H1 (cell line): ENCODE results near the gene PCDHGA1. TPM values are rescaled to one million over a fixed set of nuclear protein-coding genes. Genes with fewer than 3 reads are reported as not detected.

Experiments used
- CTCF ChIA-PET: fragments of 300-600 bp; sonication (Branson Sonifier 250); formaldehyde crosslinking; loops from one replicate; lab custom pipeline; 2021; ENCODE audit not compliant: partially characterized antibody; lab: Charles Lee
- POLR2A ChIA-PET: fragments of 300-600 bp; sonication (Branson Sonifier 250); formaldehyde crosslinking; loops from one replicate; lab custom pipeline; 2021; ENCODE audit warnings: inconsistent platforms; ENCODE audit not compliant: partially characterized antibody; lab: Charles Lee
- DNase-seq, 2 experiments: peaks; one replicate each; pipeline versions ENCODE4 v3.0.0 to v3.0.0-alpha.2; 2010 to 2022; ENCODE audit warnings: low spot score in 2 of 2, low read depth in 1 of 2, mixed read lengths in 1 of 2
- FAIRE-seq: peaks from 2 replicates; lab custom pipeline; 2011; peaks lifted over from hg19 to GRCh38; lab: Jason Lieb, UNC
- H2AFZ ChIP-seq: 2 replicates; pipeline ENCODE4 v1.8.1; 2012; ENCODE audit warnings: low read length, inconsistent platforms
- H2AK5ac ChIP-seq: 2 replicates; pipeline ENCODE4 v1.6.1; 2013; ENCODE audit warnings: low read depth, low read length
- H2BK120ac ChIP-seq: replicated peaks from 2 replicates; pipeline ENCODE3; 2013; ENCODE audit warnings: low read depth, low read length, inconsistent platforms
- H2BK12ac ChIP-seq: 2 replicates; pipeline ENCODE4 v1.6.1; 2013; ENCODE audit warnings: low read depth, low read length
- H2BK15ac ChIP-seq: 2 replicates; pipeline ENCODE4 v1.6.1; 2013; ENCODE audit warnings: low read length
- H2BK20ac ChIP-seq: 2 replicates; pipeline ENCODE4 v1.6.1; 2013; ENCODE audit warnings: low read length
- H2BK5ac ChIP-seq: 2 replicates; pipeline ENCODE4 v1.6.1; 2013; ENCODE audit warnings: low read depth, low read length
- H3K14ac ChIP-seq: 2 replicates; pipeline ENCODE4 v1.6.1; 2013; ENCODE audit warnings: inconsistent platforms; ENCODE audit not compliant: insufficient read length
- H3K18ac ChIP-seq: 2 replicates; pipeline ENCODE4 v1.6.1; 2013; ENCODE audit warnings: low read length; ENCODE audit errors: extremely low read depth
- H3K23ac ChIP-seq: 2 replicates; pipeline ENCODE4 v1.6.1; 2013; ENCODE audit warnings: inconsistent platforms; ENCODE audit not compliant: insufficient read length
- H3K23me2 ChIP-seq: 2 replicates; pipeline ENCODE4 v1.6.1; 2013; ENCODE audit warnings: low read depth, low read length
- H3K27ac ChIP-seq: 2 replicates; pipeline ENCODE4 v1.6.1; 2011; ENCODE audit warnings: low read depth, low read length, inconsistent platforms
- H3K27me3 ChIP-seq, 4 experiments: replicated peaks in 1 of 4; 1 replicate in 1 of 4; 2 replicates in 3 of 4; pipeline versions ENCODE4 v1.6.1 to v1.8.1; 2011 to 2013; ENCODE audit warnings: low read length in 3 of 4, mild to moderate bottlenecking in 3 of 4, inconsistent platforms in 2 of 4, mixed read lengths in 2 of 4, moderate library complexity in 1 of 4; ENCODE audit not compliant: control insufficient read depth in 3 of 4, insufficient read depth in 3 of 4; ENCODE audit errors: extremely low read depth in 1 of 4
- H3K36me3 ChIP-seq, 4 experiments: 2 replicates each; pipeline versions ENCODE4 v1.6.1 to v1.8.1; 2011 to 2013; ENCODE audit warnings: mild to moderate bottlenecking in 4 of 4, low read length in 3 of 4, moderate library complexity in 2 of 4, control low read depth in 1 of 4, inconsistent platforms in 1 of 4; ENCODE audit not compliant: insufficient read depth in 4 of 4, control insufficient read depth in 2 of 4
- H3K4ac ChIP-seq: replicated peaks from 2 replicates; pipeline ENCODE3; 2013; ENCODE audit warnings: low read length, low read depth, mixed read lengths, inconsistent platforms; ENCODE audit not compliant: insufficient read length
- H3K4me1 ChIP-seq, 4 experiments: replicated peaks in 1 of 4; 1 replicate in 1 of 4; 2 replicates in 3 of 4; pipeline versions ENCODE4 v1.6.1 to v1.8.1; 2011 to 2013; ENCODE audit warnings: low read length in 3 of 4, inconsistent platforms in 2 of 4, mixed read lengths in 1 of 4; ENCODE audit not compliant: insufficient read depth in 4 of 4, control insufficient read depth in 3 of 4
- H3K4me2 ChIP-seq, 2 experiments: 2 replicates each; pipeline versions ENCODE4 v1.6.1 to v1.8.1; 2011 to 2013; ENCODE audit warnings: low read depth in 2 of 2, low read length in 2 of 2, control low read depth in 1 of 2, inconsistent platforms in 1 of 2, mild to moderate bottlenecking in 1 of 2; ENCODE audit not compliant: insufficient read depth in 1 of 2
- H3K4me3 ChIP-seq, 4 experiments: fragments of 200-600, 300-600 bp in 1 of 4; sonication (generic), shearing (Covaris generic), sonication (Bioruptor Twin) in 1 of 4; 2 replicates each; pipeline versions ENCODE4 v1.5.1 to v1.8.1; 2011 to 2016; ENCODE audit warnings: low read length in 4 of 4, low read depth in 3 of 4, control low read depth in 2 of 4, inconsistent platforms in 2 of 4, mild to moderate bottlenecking in 2 of 4, mixed read lengths in 1 of 4, moderate library complexity in 1 of 4; ENCODE audit not compliant: insufficient read depth in 2 of 4; ENCODE audit errors: extremely low read depth in 1 of 4
- H3K56ac ChIP-seq: replicated peaks from 2 replicates; pipeline ENCODE3; 2013; ENCODE audit warnings: low read depth, mild to moderate bottlenecking, mixed read lengths, low read length, inconsistent platforms; ENCODE audit not compliant: insufficient read length
- H3K79me1 ChIP-seq: 2 replicates; pipeline ENCODE4 v1.6.1; 2013; ENCODE audit warnings: low read depth, low read length, control low read depth
- H3K79me2 ChIP-seq, 2 experiments: 2 replicates each; pipeline versions ENCODE4 v1.6.1 to v1.8.1; 2012 to 2013; ENCODE audit warnings: low read length in 2 of 2, mild to moderate bottlenecking in 2 of 2, inconsistent platforms in 1 of 2; ENCODE audit not compliant: insufficient read depth in 2 of 2, control insufficient read depth in 1 of 2
- H3K9ac ChIP-seq, 4 experiments: replicated peaks in 1 of 4; 1 replicate in 1 of 4; 2 replicates in 3 of 4; pipeline versions ENCODE4 v1.6.1 to v1.8.1; 2011 to 2013; ENCODE audit warnings: low read depth in 3 of 4, low read length in 3 of 4, control low read depth in 2 of 4, mild to moderate bottlenecking in 2 of 4, moderate library complexity in 2 of 4, inconsistent platforms in 1 of 4; ENCODE audit errors: extremely low read depth in 1 of 4
- H3K9me3 ChIP-seq, 2 experiments: 2 replicates each; pipeline versions ENCODE4 v1.6.1 to v1.8.1; 2012 to 2013; ENCODE audit warnings: mild to moderate bottlenecking in 2 of 2, moderate library complexity in 2 of 2, control low read depth in 1 of 2, inconsistent platforms in 1 of 2, low read depth in 1 of 2, low read length in 1 of 2, mixed read lengths in 1 of 2; ENCODE audit not compliant: insufficient read depth in 2 of 2
- H4K20me1 ChIP-seq, 2 experiments: replicated peaks in 1 of 2; 2 replicates each; pipeline versions ENCODE3 to v1.8.1; 2011 to 2013; ENCODE audit warnings: inconsistent platforms in 2 of 2, low read length in 2 of 2, mild to moderate bottlenecking in 1 of 2; ENCODE audit not compliant: insufficient read depth in 2 of 2, control insufficient read depth in 1 of 2
- H4K5ac ChIP-seq: 2 replicates; pipeline ENCODE4 v1.6.1; 2013; ENCODE audit warnings: low read length, low read depth, mixed read lengths, inconsistent platforms; ENCODE audit not compliant: insufficient read length
- H4K8ac ChIP-seq: 2 replicates; pipeline ENCODE4 v1.8.0; 2013; ENCODE audit warnings: mild to moderate bottlenecking, moderate library complexity, low read length, inconsistent platforms; ENCODE audit not compliant: insufficient read depth; ENCODE audit errors: extremely low read depth
- H4K91ac ChIP-seq: replicated peaks from 2 replicates; pipeline ENCODE3; 2013; ENCODE audit warnings: low read length, mixed read lengths, inconsistent platforms; ENCODE audit not compliant: insufficient read length
- BACH1 ChIP-seq: IDR thresholded peaks from 2 replicates; pipeline ENCODE4 v1.6.1; 2012; ENCODE audit warnings: low read length, improper control_type of control experiment
- CEBPB ChIP-seq: IDR thresholded peaks from 2 replicates; pipeline ENCODE4 v1.6.1; 2012; ENCODE audit warnings: low read depth, low read length
- CHD2 ChIP-seq: IDR thresholded peaks from 2 replicates; pipeline ENCODE4 v1.6.1; 2012; ENCODE audit warnings: low read length, improper control_type of control experiment
- CTCF ChIP-seq, 3 experiments: IDR thresholded peaks; 1 replicate in 2 of 3; 2 replicates in 1 of 3; pipeline versions ENCODE4 v1.5.1 to v1.6.1; 2011; ENCODE audit warnings: low read length in 3 of 3, mild to moderate bottlenecking in 3 of 3, inconsistent platforms in 2 of 3, low read depth in 1 of 3, moderate library complexity in 1 of 3; ENCODE audit not compliant: insufficient read depth in 1 of 3; ENCODE audit errors: control extremely low read depth in 1 of 3
- EZH2 ChIP-seq: fragments of 200-600 bp; sonication (generic); IDR thresholded peaks from 2 replicates; pipeline ENCODE4 v1.7.1; 2012; ENCODE audit warnings: low read depth, mild to moderate bottlenecking, moderate library complexity, low read length, inconsistent platforms; ENCODE audit not compliant: severe bottlenecking
- HDAC2 ChIP-seq, 2 experiments: fragments of 300-600 bp in 1 of 2; sonication (generic) in 1 of 2; IDR thresholded peaks; 2 replicates each; pipeline ENCODE4 v1.6.1; 2011 to 2012; ENCODE audit warnings: low read depth in 2 of 2, low read length in 2 of 2, mild to moderate bottlenecking in 2 of 2, moderate library complexity in 2 of 2, borderline replicate concordance in 1 of 2, inconsistent platforms in 1 of 2
- JUND ChIP-seq: IDR thresholded peaks from 2 replicates; pipeline ENCODE4 v1.6.1; 2011; ENCODE audit warnings: mild to moderate bottlenecking, improper control_type of control experiment, low read length
- MAFK ChIP-seq: IDR thresholded peaks from 2 replicates; pipeline ENCODE4 v1.6.1; 2012; ENCODE audit warnings: low read depth, mild to moderate bottlenecking, improper control_type of control experiment, low read length
- NRF1 ChIP-seq: IDR thresholded peaks from 2 replicates; pipeline ENCODE4 v1.6.1; 2011; ENCODE audit warnings: mild to moderate bottlenecking, low read depth, low read length, improper control_type of control experiment
- POLR2A ChIP-seq, 2 experiments: IDR thresholded peaks; 1 replicate in 1 of 2; 2 replicates in 1 of 2; pipeline ENCODE4 v1.6.1; 2011; ENCODE audit warnings: low read depth in 2 of 2, low read length in 2 of 2, mild to moderate bottlenecking in 2 of 2; ENCODE audit errors: control extremely low read depth in 1 of 2
- SP1 ChIP-seq: IDR thresholded peaks from 2 replicates; pipeline ENCODE4 v1.6.1; 2011; ENCODE audit warnings: low read depth, low read length
- TAF1 ChIP-seq: IDR thresholded peaks from 2 replicates; pipeline ENCODE4 v1.6.1; 2011; ENCODE audit warnings: mild to moderate bottlenecking, low read depth, low read length
- TBP ChIP-seq: IDR thresholded peaks from 2 replicates; pipeline ENCODE4 v1.6.1; 2011; ENCODE audit warnings: low read depth, low read length, improper control_type of control experiment
- WGBS, 2 experiments: shearing (Covaris generic) in 1 of 2; methylation state at CpG; one replicate each; pipeline versions ENCODE4 v1.1.6 to v1.1.7; 2013 to 2015; ENCODE audit warnings: low lambda C conversion rate in 2 of 2, mixed read lengths in 2 of 2, inconsistent platforms in 1 of 2, low coverage in 1 of 2, missing lambda C conversion rate in 1 of 2; ENCODE audit not compliant: insufficient replicate concordance in 2 of 2, insufficient coverage in 1 of 2, insufficient read length in 1 of 2; ENCODE audit errors: extremely low coverage in 1 of 2, missing lambda C conversion rate in 1 of 2; 5-methylcytosine and 5-hydroxymethylcytosine counted together
- polyA plus RNA-seq, 7 experiments: library from polyadenylated mRNA; depleted of rRNA in 3 of 7; stranded (reverse) in 5 of 7; unstranded in 2 of 7; fragments of >200 nt in 5 of 7; fragments of 200-250 nt in 2 of 7; gene quantifications; 1 replicate in 5 of 7; 2 replicates in 1 of 7; 4 replicates in 1 of 7; pipeline versions ENCODE4 v1.2.1 to v1.2.3, GENCODE V29; 2011 to 2013; ENCODE audit warnings: missing spikeins in 2 of 7, mixed read lengths in 2 of 7
- total RNA-seq: library from RNA; stranded (reverse); fragmentation: NEBNext Ultra II Directional; extraction: Animal tissue kit (Norgen Biotek cat#: 25700); gene quantifications from 2 replicates; pipeline ENCODE4 v1.2.1, GENCODE V29; 2021

The PCDHGA1 gene
- total and polyA plus RNA-seq, 2 of the 8 experiments (the other 6 are each of a cell fraction or from before 2014, with no cell fraction given): 0.57 to 0.89 TPM

- WGBS, 2 experiments: 88% methylated on average over 22 of the region's 22 CpGs; no CpG with 5 or more reads in 1 of the 2 experiments
- FAIRE-seq: no peak
- H3K9me3 ChIP-seq: peaks cover 26 to 40% of the 10 kb centered on the region in 2 experiments
- no peaks in the 10 kb centered on the region for H3K4me1 ChIP-seq
- no peaks in the 10 kb centered on the region for H4K20me1 ChIP-seq
- POLR2A ChIA-PET: no interaction called here
- H3K4ac ChIP-seq: no peak overlapping the region
- H3K27me3 ChIP-seq: no peaks in the 10 kb centered on the region
- H2BK12ac ChIP-seq: no peak overlapping the region
- H3K23me2 ChIP-seq: peaks cover 2% of the 10 kb centered on the region; the same call in 1 of the 2 replicates
- no peak overlapping the region for H3K18ac ChIP-seq
- H3K9ac ChIP-seq: no peak overlapping the region
- H2AK5ac ChIP-seq: no peak overlapping the region
- no peaks in the 10 kb centered on the region for H3K79me1 ChIP-seq
- H3K4me2 ChIP-seq: no peak overlapping the region
- no peak overlapping the region for H2BK120ac ChIP-seq
- H3K4me3 ChIP-seq: no peak overlapping the region
- H3K27ac ChIP-seq: no peak overlapping the region
- no peak overlapping the region for H4K8ac ChIP-seq
- H4K91ac ChIP-seq: no peak overlapping the region
- no peak overlapping the region for H4K5ac ChIP-seq
- no peak for DNase-seq
- H3K79me2 ChIP-seq: no peaks in the 10 kb centered on the region
- no peak overlapping the region for H3K14ac ChIP-seq
- no peak overlapping the region for H2BK15ac ChIP-seq
- H2AFZ ChIP-seq: no peak overlapping the region
- H2BK5ac ChIP-seq: no peak overlapping the region
- no peak overlapping the region for H3K56ac ChIP-seq
- CTCF ChIA-PET: interaction anchor here (0.6 to 23.3 kb wide), 17 partner anchors 10 to 248 kb away, joined by 3 to 1236 read pairs (median 4); partner anchors contain the start of genes PCDHGA10, PCDHGA11, PCDHGA8 and PCDHGB1
- H3K23ac ChIP-seq: no peak overlapping the region
- H3K36me3 ChIP-seq: peaks cover 0 to 12% (median 0%) of the 10 kb centered on the region in 4 experiments; a peak in 1 of 8 replicates
- no peak overlapping the region for H2BK20ac ChIP-seq
- TF ChIP-seq CEBPB (no peak), HDAC2 (IDR thresholded peaks at IDR 0.05; ENCODE audit: borderline replicate concordance in 1 of 2, low read depth in 2 of 2, low read length in 2 of 2) (no peak), CTCF (IDR thresholded peaks at IDR 0.05; ENCODE audit: control extremely low read depth in 1 of 3, insufficient read depth in 1 of 3, low read depth in 1 of 3, low read length in 3 of 3) (no peak), TAF1 (no peak), MAFK (no peak), BACH1 (no peak), CHD2 (no peak), SP1 (no peak), JUND (no peak), NRF1 (no peak), TBP (no peak), POLR2A (IDR thresholded peaks at IDR 0.05; ENCODE audit: control extremely low read depth in 1 of 2, low read depth in 2 of 2, low read length in 2 of 2) (no peak), EZH2 (no peak)
Measured at GRCh38 chr5:141403387-141403786, 73.1 kb downstream of the PCDHGA1 start.
